Mesothelial cell of epicardium (in vitro differentiated cells): ENCODE measurements around the gene PACS1. TPM values are rescaled to one million over a fixed set of nuclear protein-coding genes. Genes with fewer than 3 reads are reported as not detected.

ENCODE experiments used
- DNase-seq, 2 experiments: peaks; one replicate each; pipeline ENCODE4 v3.0.0; 2021; ENCODE audit warnings: low spot score in 2 of 2; ENCODE audit not compliant: unreplicated experiment in 2 of 2
- H3K27ac Mint-ChIP-seq: 2 replicates; pipeline ENCODE4 v1.8.0; 2021; ENCODE audit warnings: mixed read lengths
- H3K27me3 Mint-ChIP-seq: 2 replicates; pipeline ENCODE4 v1.8.0; 2021; ENCODE audit warnings: low read depth, mixed read lengths
- H3K36me3 Mint-ChIP-seq: 2 replicates; pipeline ENCODE4 v1.8.0; 2021; ENCODE audit warnings: mixed read lengths
- H3K4me1 Mint-ChIP-seq: 2 replicates; pipeline ENCODE4 v1.8.0; 2021; ENCODE audit warnings: mixed read lengths
- H3K4me3 Mint-ChIP-seq: 2 replicates; pipeline ENCODE4 v1.8.0; 2021; ENCODE audit warnings: mild to moderate bottlenecking, moderate library complexity, mixed read lengths
- H3K9me3 Mint-ChIP-seq: 2 replicates; pipeline ENCODE4 v1.8.0; 2021; ENCODE audit warnings: mixed read lengths
- CTCF ChIP-seq: fragments of 200-600 bp; sonication (generic); IDR thresholded peaks from one replicate; pipeline ENCODE4 v1.5.0; 2021; ENCODE audit warnings: antibody characterized with exemption; ENCODE audit not compliant: unreplicated experiment
- total RNA-seq: library from RNA; stranded (reverse); gene quantifications from 3 replicates; pipeline ENCODE4 v1.2.1, GENCODE V29; 2021

PACS1 gene
- total RNA-seq, 1 donor from 2014 or later = 87.0 TPM

- no peak for DNase-seq
- no peak for TF ChIP-seq CTCF
- peaks cover 14% of the 10 kb centered on the region for H3K9me3 Mint-ChIP-seq
- H3K36me3 Mint-ChIP-seq = peaks cover 21% of the 10 kb centered on the region
- peaks cover 11% of the 10 kb centered on the region for H3K4me1 Mint-ChIP-seq
- H3K4me3 Mint-ChIP-seq = no peak overlapping the region
- no peaks in the 10 kb centered on the region for H3K27me3 Mint-ChIP-seq
- no peak overlapping the region for H3K27ac Mint-ChIP-seq
Observed at GRCh38 chr11:66146074-66146473, 76.0 kb downstream of the PACS1 start.

- peaks cover 11% of the 10 kb centered on the region for H3K4me1 Mint-ChIP-seq
- H3K27me3 Mint-ChIP-seq = no peaks in the 10 kb centered on the region
- no peak overlapping the region for H3K4me3 Mint-ChIP-seq
- DNase-seq = no peak
- H3K36me3 Mint-ChIP-seq = peaks cover 24% of the 10 kb centered on the region
- H3K9me3 Mint-ChIP-seq = peaks cover 17% of the 10 kb centered on the region
- TF ChIP-seq CTCF = no peak
- no peak overlapping the region for H3K27ac Mint-ChIP-seq
Observed at GRCh38 chr11:66146940-66147339, 76.9 kb downstream of the PACS1 start.

GRCh38 chr11:66150140-66150539 lies 80.1 kb downstream of the PACS1 start:
- H3K9me3 Mint-ChIP-seq = peaks cover 26% of the 10 kb centered on the region
- no peak for DNase-seq
- H3K36me3 Mint-ChIP-seq = peaks cover 28% of the 10 kb centered on the region
- no peak overlapping the region for H3K27ac Mint-ChIP-seq
- no peak for TF ChIP-seq CTCF
- no peak overlapping the region for H3K4me3 Mint-ChIP-seq
- H3K27me3 Mint-ChIP-seq = no peaks in the 10 kb centered on the region
- H3K4me1 Mint-ChIP-seq = peaks cover 3% of the 10 kb centered on the region

GRCh38 chr11:66150725-66151124 lies 80.7 kb downstream of the PACS1 start:
- H3K4me3 Mint-ChIP-seq = no peak overlapping the region
- peaks cover 23% of the 10 kb centered on the region for H3K36me3 Mint-ChIP-seq
- H3K27ac Mint-ChIP-seq = peak overlapping the region; percentile 37
- DNase-seq = no peak
- no peak for TF ChIP-seq CTCF
- H3K27me3 Mint-ChIP-seq = no peaks in the 10 kb centered on the region
- peaks cover 26% of the 10 kb centered on the region for H3K9me3 Mint-ChIP-seq
- peaks cover 3% of the 10 kb centered on the region for H3K4me1 Mint-ChIP-seq

GRCh38 chr11:66151273-66151672 lies 81.2 kb downstream of the PACS1 start:
- no peak for TF ChIP-seq CTCF
- H3K36me3 Mint-ChIP-seq = peaks cover 18% of the 10 kb centered on the region

GRCh38 chr11:66154109-66154508 lies 84.0 kb downstream of the PACS1 start:
- TF ChIP-seq CTCF = no peak
- Mint-ChIP-seq H3K27me3 (no peaks in the 10 kb centered on the region), H3K4me1 (peaks cover 3% of the 10 kb centered on the region), H3K4me3 (no peak overlapping the region), H3K9me3 (peaks cover 13% of the 10 kb centered on the region), H3K27ac (no peak overlapping the region), H3K36me3 (peaks cover 11% of the 10 kb centered on the region)
- DNase-seq = no peak

More at GRCh38 chr11:66151273-66151672, 81.2 kb downstream of the PACS1 start:
- Mint-ChIP-seq H3K9me3 (peaks cover 24% of the 10 kb centered on the region), H3K27me3 (no peaks in the 10 kb centered on the region), H3K4me3 (no peak overlapping the region), H3K4me1 (peaks cover 3% of the 10 kb centered on the region), H3K27ac (peak overlapping the region; percentile 37)
- no peak for DNase-seq
